Cortex of kidney (tissue), 1 donor: ENCODE results near the gene ERO1A.
"Not testable (repeated sequence)": the region's sequence is repeated elsewhere in the genome, so short reads cannot be mapped to it uniquely, and the experiment has no call there.

ENCODE experiments used
- DNase-seq: peaks from one replicate; lab custom pipeline; 2025; lab: John Stamatoyannopoulos, UW

Gene ERO1A, protein sequence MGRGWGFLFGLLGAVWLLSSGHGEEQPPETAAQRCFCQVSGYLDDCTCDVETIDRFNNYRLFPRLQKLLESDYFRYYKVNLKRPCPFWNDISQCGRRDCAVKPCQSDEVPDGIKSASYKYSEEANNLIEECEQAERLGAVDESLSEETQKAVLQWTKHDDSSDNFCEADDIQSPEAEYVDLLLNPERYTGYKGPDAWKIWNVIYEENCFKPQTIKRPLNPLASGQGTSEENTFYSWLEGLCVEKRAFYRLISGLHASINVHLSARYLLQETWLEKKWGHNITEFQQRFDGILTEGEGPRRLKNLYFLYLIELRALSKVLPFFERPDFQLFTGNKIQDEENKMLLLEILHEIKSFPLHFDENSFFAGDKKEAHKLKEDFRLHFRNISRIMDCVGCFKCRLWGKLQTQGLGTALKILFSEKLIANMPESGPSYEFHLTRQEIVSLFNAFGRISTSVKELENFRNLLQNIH

DNA sequence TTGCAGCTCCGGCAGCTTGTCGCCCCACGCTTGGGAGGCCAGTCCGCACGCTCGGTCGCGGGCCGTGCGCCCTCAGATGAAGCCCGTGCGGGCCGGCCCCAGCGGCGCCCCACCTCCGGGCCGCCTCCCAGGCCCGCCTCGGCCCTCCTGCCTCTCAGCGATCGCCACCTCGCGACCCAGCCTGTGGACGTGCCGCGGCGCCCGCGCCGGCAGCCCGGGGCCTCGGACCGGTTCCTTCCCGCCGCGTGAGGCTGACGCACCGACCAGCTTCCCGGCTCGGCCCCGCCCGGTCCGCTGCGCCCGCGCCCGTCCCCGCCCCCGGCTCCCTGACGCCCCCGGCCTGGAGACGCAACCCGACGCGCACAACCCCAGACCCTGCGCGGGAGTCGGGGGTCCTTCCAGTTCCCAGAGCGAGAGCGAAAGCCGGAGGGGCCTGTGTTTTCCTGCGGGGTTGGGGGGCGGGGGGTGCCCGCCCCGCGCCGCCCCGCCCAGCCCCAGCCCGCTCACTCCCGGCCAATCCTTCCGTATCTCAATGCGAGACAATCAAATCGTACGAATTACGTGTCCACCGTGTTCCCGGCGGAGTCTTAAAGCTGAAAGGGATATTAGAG, at the start of gene ERO1A:
ERO1A (minus strand) TSS at position 78 of the 611 bp plus-strand sequence; CDS start at position 1, 77 bp downstream.
- DNase-seq: no peak

DNA sequence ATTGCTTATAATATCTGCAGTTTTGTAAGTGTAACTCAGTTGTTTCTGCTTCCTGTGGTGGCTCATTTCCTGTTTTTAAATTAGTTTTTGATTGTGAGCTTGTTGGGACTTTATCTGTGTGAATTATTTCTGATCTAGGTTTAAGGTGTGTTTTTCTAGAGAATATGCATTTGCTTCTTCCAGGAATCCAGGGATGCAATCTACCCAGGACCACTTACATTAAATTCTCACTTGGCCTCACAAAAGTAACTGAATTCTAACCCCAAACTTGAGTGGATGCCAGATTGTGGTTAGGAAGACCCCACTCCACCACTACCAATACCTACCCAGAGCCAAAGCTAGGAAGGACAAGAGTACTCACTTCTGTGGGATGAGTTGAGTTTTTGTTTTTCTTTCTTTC, 46.5 kb upstream of the ERO1A start:
- DNase-seq: no peak

- DNase-seq: no peak
Measured at GRCh38 chr14:52740751-52741150, 45.4 kb upstream of the ERO1A start.

GRCh38 chr14:52738409-52738808, 43.1 kb upstream of the ERO1A start:
- DNase-seq: no peak

DNA sequence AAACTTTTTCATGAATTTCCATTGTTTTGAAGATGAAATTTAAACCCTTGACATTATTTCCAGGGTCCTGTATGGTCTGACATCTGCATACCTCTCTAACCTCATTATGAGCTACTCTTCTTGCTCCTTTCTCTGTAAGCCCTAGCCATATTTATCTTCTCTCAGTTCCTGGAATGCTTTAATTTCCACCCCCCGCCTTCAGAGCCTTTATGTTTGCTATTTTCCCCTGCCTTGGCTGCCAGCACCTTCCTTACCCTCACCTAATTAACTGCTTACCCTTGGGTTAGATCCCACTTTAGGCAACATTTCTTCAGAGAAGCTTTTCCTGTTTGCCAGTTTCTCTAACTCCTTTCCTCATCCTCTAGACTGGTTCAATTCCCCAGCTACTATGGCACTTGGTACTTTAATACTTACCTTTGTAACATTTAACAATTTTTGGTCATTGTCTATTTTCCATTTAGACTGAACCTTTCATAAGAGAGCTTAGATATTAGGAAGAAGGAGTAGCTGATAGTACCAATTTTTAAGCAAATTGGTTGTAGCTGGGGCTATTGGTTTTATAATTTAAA, 40.6 kb upstream of the ERO1A start:
- no peak for DNase-seq

DNA sequence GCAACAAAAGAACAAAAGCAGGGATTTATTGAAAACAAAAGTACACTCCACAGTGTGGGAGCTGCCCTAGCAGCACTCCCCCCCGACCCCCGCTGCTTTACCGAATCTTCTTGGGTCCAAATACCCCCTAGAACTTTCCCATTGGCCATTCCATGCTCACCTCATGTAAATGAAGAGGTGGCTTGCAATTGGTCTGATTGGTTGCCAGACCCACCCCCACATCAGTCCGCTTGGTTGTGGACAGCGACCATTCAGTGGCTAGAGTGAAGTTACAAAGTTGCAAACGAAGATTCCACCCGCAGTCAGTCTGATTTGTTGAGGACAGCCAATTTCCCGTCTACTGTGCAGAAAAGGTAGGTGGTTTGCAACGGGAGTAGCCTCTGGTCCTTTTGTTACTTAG, 38.5 kb upstream of the ERO1A start:
- no peak for DNase-seq

DNA sequence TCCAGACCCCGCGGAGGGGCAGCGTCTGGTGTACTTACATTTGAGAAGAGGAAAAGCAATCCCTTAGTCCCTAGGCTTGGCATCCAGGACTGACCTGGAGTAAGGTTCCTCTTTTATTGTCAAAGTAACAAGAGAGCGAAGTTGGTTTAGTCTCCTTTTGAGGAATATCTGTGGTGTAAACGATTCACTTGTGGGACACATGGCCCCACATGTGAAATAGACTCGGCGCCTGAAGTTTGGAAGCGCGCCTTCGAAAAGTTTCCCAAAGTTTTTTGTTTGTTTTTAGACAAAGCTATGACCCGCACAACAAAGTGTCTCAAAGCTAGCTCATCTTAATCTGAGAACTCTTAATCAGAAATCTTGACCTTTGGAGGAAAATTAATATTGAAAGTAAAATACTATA, 35.4 kb upstream of the ERO1A start:
- DNase-seq: no peak

DNA sequence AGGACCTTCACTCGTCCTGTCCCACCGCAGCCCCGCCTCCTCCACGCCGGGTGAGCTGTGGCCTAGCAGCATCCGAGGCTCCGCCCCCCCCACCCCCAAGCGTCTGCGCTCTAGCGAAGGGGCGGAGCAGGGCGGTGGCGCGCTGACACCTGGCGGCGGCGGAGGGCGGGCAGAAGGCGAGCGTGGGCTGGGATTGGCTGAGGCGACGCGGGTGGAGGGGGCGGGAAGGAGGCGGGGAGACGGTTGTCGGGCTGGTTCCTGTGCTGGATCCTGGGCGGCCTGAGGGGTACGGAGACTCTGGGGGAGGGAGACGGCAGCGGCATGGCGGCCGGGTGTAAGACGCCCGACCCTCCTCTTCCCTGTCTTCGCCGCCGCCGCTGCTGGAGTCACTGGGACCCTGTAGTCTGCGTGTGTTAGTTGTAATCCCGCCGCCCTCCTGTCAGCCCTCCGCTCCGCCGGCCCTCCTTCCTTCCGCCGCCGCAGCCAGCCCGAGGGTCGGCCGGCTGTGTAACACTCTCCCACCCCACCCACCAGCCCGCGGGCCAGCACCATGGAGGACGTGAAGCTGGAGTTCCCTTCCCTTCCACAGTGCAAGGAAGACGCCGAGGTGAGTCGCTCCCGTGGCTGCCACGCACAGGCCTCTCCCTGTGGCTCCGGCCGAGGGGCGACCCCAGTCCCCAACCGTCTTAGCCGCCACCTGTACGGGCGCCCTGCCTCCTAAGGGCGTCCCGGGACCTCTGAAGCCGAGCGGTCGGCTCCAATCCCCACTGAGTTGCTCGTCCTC, 34.8 kb upstream of the ERO1A start, which contains the start of gene STYX:
STYX (plus strand) TSS at position 242 of the 784 bp plus-strand sequence; CDS start at position 551, 309 bp downstream.
- peak; percentile 92 for DNase-seq

GRCh38 chr14:52729585-52729924, 34.2 kb upstream of the ERO1A start:
- DNase-seq: no peak

GRCh38 chr14:52729035-52729434, 33.7 kb upstream of the ERO1A start:
- DNase-seq: not testable (repeated sequence)

DNA sequence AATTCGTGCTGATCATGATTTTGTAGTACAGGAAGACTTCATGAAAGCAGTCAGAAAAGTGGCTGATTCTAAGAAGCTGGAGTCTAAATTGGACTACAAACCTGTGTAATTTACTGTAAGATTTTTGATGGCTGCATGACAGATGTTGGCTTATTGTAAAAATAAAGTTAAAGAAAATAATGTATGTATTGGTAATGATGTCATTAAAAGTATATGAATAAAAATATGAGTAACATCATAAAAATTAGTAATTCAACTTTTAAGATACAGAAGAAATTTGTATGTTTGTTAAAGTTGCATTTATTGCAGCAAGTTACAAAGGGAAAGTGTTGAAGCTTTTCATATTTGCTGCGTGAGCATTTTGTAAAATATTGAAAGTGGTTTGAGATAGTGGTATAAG, 32.2 kb upstream of the ERO1A start:
- DNase-seq: not testable (repeated sequence)

DNA sequence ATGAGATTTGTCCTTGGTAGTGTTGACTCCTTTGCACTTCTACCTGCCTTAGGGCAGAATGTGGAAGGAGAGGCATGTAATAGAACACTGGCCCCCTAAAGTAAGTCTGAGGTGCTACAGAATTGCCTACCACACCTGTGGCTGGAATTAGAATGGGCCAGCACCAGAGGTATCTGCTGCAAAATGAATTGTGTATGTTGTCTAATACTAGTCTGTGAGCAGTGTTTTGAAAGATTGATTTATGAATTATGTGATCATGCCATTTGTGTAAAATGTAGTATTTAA, 28.9 kb upstream of the ERO1A start:
- DNase-seq: no peak

DNA sequence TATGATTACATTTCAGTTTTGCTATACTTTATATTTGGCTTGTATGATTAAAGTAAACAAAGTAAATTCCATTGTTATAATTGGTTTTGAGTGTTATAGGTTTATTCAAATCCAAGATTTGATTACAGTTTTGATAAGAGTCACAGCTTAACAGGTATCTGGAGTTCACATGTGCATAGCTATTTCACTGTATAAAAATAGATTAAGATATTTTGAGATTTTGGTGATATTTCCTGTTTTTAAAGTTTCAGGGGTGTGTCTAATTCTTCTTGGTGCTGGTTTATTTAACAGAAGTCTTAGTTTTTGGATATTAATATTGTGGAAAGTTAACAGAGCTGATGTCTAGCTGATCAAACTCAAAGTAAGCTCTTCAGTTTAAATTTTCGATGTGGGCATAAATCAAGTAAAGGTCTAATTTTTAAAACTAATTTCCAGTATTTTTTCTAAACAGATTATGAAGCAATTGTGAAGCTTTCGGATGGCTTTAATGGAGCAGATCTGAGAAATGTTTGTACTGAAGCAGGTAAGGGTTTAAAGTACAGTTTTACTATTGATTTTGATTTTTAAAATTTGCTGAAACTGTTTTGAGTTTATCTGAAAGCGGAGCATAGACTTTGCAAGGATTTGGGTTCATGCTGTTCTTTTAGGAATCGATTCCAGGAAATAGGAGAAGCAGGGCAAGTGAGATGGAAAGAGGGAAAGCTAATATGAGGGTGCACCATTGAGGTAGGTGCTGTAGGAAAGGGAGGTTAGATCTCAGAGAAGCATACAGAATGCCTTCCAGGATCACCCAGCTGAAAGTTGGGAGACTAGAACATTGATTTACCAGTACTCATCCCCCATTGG, 28.4 kb upstream of the ERO1A start:
- DNase-seq: no peak

- no peak for DNase-seq
Measured at GRCh38 chr14:52716155-52716554, 20.8 kb upstream of the ERO1A start.

GRCh38 chr14:52711666-52712065, 16.3 kb upstream of the ERO1A start:
- no peak for DNase-seq

DNA sequence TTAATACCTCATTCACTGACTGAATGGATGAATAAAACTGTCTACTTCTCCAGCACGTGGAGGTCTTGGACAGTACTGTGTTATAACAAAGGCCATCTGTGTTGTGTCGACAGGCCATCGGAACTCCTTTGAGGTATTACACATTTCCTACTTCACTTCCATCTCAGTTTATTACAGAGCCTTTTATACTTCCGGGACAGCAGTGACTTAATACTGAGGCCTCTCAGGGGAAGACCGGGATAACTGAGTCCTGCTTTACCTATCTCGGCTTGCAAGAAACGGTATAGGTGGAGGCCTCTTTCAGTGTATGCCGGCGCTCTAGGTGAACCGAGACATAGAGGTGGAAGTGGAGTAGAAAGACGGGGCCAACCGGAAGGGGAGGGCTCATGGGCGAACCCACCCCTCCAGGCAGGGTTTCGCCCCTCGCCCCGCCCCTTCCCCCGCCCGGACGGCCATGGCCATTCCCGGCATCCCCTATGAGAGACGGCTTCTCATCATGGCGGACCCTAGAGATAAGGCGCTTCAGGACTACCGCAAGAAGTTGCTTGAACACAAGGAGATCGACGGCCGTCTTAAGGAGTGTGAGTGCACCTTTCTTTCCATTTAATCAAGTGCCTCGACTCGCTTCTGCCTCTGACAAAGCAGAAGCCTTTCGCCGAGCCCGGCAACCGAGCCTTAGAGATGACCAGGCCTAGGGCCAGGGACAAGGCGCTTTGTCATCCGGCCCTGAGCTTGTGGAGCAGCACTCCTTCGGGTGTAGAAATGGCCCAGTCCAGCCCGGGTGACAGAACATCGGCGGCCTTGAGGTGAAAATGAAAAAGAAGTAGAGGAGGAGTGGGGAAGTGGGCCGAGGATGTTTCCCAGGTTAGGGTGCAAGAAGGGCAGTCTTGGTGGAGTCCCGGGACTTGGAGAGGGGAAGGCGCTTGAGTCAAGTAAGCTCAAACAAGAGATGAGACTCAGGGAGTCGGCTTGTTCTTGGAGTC, 11.7 kb upstream of the ERO1A start, which contains the start of gene PSMC6:
PSMC6 (plus strand) TSS at position 477 of the 983 bp plus-strand sequence; CDS start at position 497, 20 bp downstream.
- DNase-seq: no peak

- DNase-seq: no peak
Measured at GRCh38 chr14:52706286-52706685, 10.9 kb upstream of the ERO1A start.

DNA sequence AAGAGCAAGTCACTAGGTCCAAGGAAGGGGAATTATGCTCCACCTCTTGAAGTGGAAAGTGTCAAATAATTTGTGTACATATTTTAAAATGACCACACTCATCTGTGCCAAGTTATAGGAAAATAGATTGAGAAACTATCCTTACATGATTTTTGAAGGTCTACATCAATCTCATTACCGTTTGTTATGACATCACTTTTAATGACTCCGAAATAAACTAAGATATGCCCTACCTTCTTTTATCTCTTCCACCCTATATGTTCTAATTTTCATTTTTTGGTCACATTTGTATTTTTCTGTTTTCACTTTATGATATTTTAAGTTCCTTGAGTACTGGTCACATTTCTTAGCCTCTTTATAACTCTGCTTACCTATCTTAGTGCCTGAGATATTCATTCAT, 8.3 kb upstream of the ERO1A start:
- no peak for DNase-seq

GRCh38 chr14:52703225-52703624, 7.9 kb upstream of the ERO1A start:
- no peak for DNase-seq

- no peak for DNase-seq
Measured at GRCh38 chr14:52701223-52701622, 5.9 kb upstream of the ERO1A start.
